ENCODE results near the gene ITPRID2.

ITPRID2 gene

GRCh38 chr2:181882246-181883020 lies 9.1 kb upstream of the ITPRID2 start:
- no peak for DNase-seq

- no peak for DNase-seq
These were observed 6.9 kb upstream of the ITPRID2 start for GRCh38 chr2:181884601-181885000.

GRCh38 chr2:181885096-181885495 lies 6.4 kb upstream of the ITPRID2 start:
- no peak for DNase-seq

DNA sequence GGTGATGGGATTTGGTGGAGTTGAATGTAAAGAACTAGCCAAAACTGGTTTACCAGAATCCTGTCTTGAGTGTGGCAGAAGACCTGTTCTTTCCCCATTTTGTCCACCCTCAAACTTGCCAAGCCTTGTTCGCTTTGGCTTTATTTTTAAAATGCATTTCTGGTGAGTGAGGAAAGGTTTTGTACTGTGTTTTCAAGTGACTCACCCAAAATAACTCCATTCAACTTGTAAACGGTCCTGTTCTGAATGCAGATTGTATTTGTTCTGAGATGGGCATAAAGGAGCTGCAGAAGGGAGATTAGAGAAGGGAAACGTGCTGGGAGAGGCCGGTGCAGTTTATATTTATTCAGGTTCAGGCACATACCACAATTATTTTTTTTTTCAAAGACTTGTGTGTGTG lies 5.3 kb upstream of the ITPRID2 start:
- DNase-seq = no peak

- no peak for DNase-seq
These were observed 4.5 kb upstream of the ITPRID2 start for GRCh38 chr2:181887045-181887444.

DNA sequence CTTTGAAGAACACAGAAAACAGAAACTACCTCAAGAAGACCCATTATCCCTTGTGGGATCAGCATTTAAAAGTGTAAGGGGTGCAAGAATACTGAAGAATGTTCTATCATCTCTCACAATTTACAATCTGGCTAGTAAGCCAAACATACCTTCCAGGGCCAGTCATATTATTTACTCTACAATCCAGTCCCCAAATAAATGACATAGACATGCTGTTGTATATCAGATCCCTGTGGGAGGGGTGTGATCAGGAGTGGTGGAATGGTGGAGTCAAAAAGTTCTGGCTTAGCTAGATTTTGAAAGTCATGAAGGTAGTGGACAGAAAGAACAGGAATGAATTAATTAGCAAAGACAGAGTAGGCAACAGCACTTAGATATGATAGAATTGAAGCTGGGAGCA lies 1.8 kb upstream of the ITPRID2 start:
- DNase-seq = no peak

DNA sequence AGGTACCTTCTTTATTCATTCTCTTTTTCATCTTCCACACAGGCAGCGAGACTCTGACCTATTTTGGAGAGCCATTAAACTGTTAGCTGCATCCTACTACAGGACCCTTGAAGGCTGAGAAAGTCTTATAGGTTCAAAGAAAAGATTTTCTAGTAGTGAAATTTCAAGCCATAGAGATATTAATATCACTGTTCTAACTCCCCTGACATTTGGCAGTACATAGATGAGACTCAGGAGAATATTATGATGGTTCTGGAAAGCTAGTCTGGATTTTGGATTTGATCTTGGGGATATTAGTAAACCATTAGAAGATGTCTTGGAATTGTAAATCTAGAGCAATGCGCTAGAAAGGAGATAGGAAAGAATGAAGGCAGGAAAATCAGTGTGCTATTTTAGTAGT lies 1.3 kb upstream of the ITPRID2 start:
- DNase-seq = no peak

- DNase-seq = peak; percentile 79 to 82
These were observed 652 bp downstream of the ITPRID2 start for GRCh38 chr2:181891966-181892798.

DNA sequence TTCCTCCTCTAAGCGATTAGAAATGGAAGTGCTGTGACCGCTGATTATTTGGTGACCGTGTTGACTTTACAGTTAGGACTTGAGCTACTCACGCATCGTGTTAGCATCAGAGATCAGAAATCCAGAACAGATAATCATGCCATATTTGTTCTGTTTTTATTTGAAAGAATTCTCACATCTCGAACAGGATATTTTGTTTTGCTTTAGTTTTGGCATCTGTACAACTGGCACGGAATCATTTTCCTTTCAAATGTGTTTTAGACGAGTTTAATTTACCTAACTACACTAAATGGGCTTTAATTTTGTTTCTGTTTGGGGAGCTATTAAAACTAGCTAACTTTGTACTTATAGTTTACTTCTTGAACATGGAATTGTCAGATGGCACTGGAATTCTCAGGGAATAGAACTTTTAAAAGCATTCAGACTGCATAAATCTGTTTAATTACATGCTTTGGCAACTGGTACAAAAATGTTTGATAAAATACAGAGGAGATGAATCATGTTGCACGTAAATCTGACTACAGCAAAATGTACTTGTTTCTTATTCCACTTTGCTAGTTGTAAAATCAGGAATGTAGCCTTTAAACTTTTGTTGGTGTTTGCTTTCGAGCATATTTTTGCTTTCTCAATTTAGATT lies 1.4 kb downstream of the ITPRID2 start:
- no peak for DNase-seq

- no peak for DNase-seq
These were observed 2.9 kb downstream of the ITPRID2 start for GRCh38 chr2:181894381-181894780.

- no peak for DNase-seq
These were observed 4.3 kb downstream of the ITPRID2 start for GRCh38 chr2:181895818-181896217.

DNA sequence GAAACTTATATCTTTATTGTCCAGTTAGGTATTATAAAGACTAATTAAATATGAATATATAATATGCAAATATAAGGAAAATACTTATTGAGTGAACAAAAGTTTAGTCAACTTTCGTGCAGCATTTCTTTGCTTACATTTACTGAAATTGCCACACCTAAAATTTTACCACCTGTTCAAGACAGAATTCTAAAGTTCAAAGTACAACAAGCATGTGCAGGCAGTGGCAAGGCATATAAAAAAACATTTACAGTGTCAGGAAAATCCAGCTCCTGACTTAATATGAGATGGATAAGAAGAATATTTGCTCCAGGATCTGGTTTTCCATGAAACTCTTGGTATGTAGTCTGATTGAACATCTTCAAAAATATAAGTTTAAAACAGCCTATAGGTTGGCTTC lies 4.8 kb downstream of the ITPRID2 start:
- DNase-seq = no peak

GRCh38 chr2:181900007-181900651 lies 8.6 kb downstream of the ITPRID2 start:
- no peak for DNase-seq

- no peak for DNase-seq
These were observed 11.1 kb downstream of the ITPRID2 start for GRCh38 chr2:181902625-181903024.

GRCh38 chr2:181904022-181904632 lies 12.6 kb downstream of the ITPRID2 start:
- no peak for DNase-seq

GRCh38 chr2:181907057-181907456 lies 15.5 kb downstream of the ITPRID2 start:
- DNase-seq = no peak

DNA sequence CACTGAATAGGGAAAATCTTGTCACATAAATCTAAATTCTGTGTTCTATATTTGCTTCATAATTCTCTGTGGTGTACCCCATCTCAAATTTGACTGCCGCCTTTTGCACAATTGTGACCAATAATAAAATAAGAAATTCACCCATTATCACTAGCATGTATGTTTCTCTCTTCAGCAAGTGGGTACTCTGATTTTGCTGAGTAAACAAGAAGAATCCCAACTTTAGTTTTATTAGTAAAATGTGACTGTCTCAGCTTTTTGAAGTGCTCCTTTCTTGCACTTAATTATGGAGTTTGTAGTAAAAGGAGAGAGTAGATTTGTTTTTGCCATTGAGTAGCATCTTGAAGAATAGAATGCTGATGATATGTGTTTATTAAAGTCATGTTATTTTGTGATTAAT lies 16.1 kb downstream of the ITPRID2 start:
- no peak for DNase-seq

- DNase-seq = no peak
These were observed 18.7 kb downstream of the ITPRID2 start for GRCh38 chr2:181910028-181910831.

GRCh38 chr2:181911830-181912229 lies 20.3 kb downstream of the ITPRID2 start:
- DNase-seq = no peak

- no peak for DNase-seq
These were observed 23.6 kb downstream of the ITPRID2 start for GRCh38 chr2:181915102-181915501.
